Lower leg skin (tissue), 4 donors: ENCODE measurements around the gene CD99L2. TPM values are rescaled to one million over a fixed set of nuclear protein-coding genes. Genes with fewer than 3 reads are reported as not detected.

Experiments
- DNase-seq, 2 donors: peaks; one replicate each; pipeline ENCODE4 v3.0.0-alpha.2; 2019; ENCODE audit warnings: low spot score in 2 of 2
- H3K4me3 ChIP-seq: fragments of 200-600 bp; sonication (generic); 2 replicates; pipeline ENCODE4 v1.5.1; 2017; ENCODE audit warnings: mild to moderate bottlenecking, low read depth; ENCODE audit not compliant: poor library complexity, severe bottlenecking
- CTCF ChIP-seq, 3 donors: fragments of 450-650 bp; IDR thresholded peaks; one replicate each; pipeline ENCODE4 v1.5.1; 2016; ENCODE audit warnings: antibody characterized with exemption in 3 of 3, mild to moderate bottlenecking in 3 of 3, moderate library complexity in 2 of 3
- POLR2A ChIP-seq, 2 donors: fragments of 450-650 bp; IDR thresholded peaks; one replicate each; pipeline ENCODE4 v1.6.1; 2016 to 2017; ENCODE audit warnings: antibody characterized with exemption in 2 of 2, mild to moderate bottlenecking in 1 of 2, moderate library complexity in 1 of 2
- WGBS, 2 donors: methylation state at CpG; one replicate each; pipeline ENCODE4 v1.1.5; 2018; 5-methylcytosine and 5-hydroxymethylcytosine counted together
- intact Hi-C: fragments of 100-400 bp; cut with DNase I; formaldehyde crosslinking; loops from one replicate; pipeline ENCODE4 v1.15.0; 2023; ENCODE audit warnings: low total_unique reads
- total RNA-seq, 4 donors: library from RNA; depleted of rRNA; stranded (reverse); fragments of >200 nt; gene quantifications; one replicate each; pipeline ENCODE4 v1.1.0, GENCODE V29; 2016

The CD99L2 gene
- total RNA-seq, 4 donors from 2014 or later: 7.5 to 26.8 (median 17.3) TPM

GRCh38 chrX:150765237-150765636 lies 133.2 kb downstream of the CD99L2 start:
- no peak for DNase-seq
- TF ChIP-seq POLR2A (IDR thresholded peaks at IDR 0.05): no peak
- TF ChIP-seq CTCF (IDR thresholded peaks at IDR 0.05): no peak
- H3K4me3 ChIP-seq: no peak overlapping the region
- WGBS, 2 donors: 74 to 91% methylated on average over 5 to 9 of the region's 9 CpGs
- intact Hi-C loops: no loop called here

- no peak for DNase-seq
- WGBS, 2 donors: 82 to 88% methylated on average over 8 to 9 of the region's 9 CpGs
- no peak for TF ChIP-seq POLR2A (IDR thresholded peaks at IDR 0.05)
- TF ChIP-seq CTCF (IDR thresholded peaks at IDR 0.05): no peak
- H3K4me3 ChIP-seq: no peak overlapping the region
- intact Hi-C loops: no loop called here
These were observed 134.7 kb downstream of the CD99L2 start for GRCh38 chrX:150763810-150764209.

GRCh38 chrX:150763303-150763797 lies 135.1 kb downstream of the CD99L2 start:
- TF ChIP-seq POLR2A (IDR thresholded peaks at IDR 0.05) (no peak), CTCF (IDR thresholded peaks at IDR 0.05) (no peak)
- intact Hi-C loops: no loop called here
- no peak overlapping the region for H3K4me3 ChIP-seq
- WGBS, 2 donors: 78 to 80% methylated on average over 13 of the region's 13 CpGs
- peak in 1 of 2 donors; percentile 76 for DNase-seq

- TF ChIP-seq POLR2A (IDR thresholded peaks at IDR 0.05): no peak
- WGBS, 2 donors: 79 to 84% methylated on average over 20 to 36 of the region's 36 CpGs
- H3K4me3 ChIP-seq: no peak overlapping the region
- intact Hi-C loops: no loop called here
- DNase-seq: peak in 1 of 2 donors; percentile 81
These were observed 136.0 kb downstream of the CD99L2 start for GRCh38 chrX:150762258-150763165.

- intact Hi-C loops: no loop called here
- WGBS, 2 donors: 84 to 96% methylated on average over 8 of the region's 8 CpGs
- no peak for TF ChIP-seq POLR2A (IDR thresholded peaks at IDR 0.05)
- H3K4me3 ChIP-seq: no peak overlapping the region
- peak in 1 of 2 donors; percentile 39 for DNase-seq
These were observed 136.7 kb downstream of the CD99L2 start for GRCh38 chrX:150761819-150762216.

GRCh38 chrX:150761176-150761818 lies 137.2 kb downstream of the CD99L2 start:
- DNase-seq: peak in 1 of 2 donors; percentile 78
- intact Hi-C loops: no loop called here
- 72 to 77% methylated on average over 7 of the region's 7 CpGs for WGBS, 2 donors
- TF ChIP-seq POLR2A (IDR thresholded peaks at IDR 0.05): no peak
- TF ChIP-seq CTCF (IDR thresholded peaks at IDR 0.05): no peak
- H3K4me3 ChIP-seq: no peak overlapping the region
